GM20000 (cell line): ENCODE results near the gene EFNB2.

Experiments used
- DNase-seq: peaks from one replicate; pipeline ENCODE4 v3.0.0; 2012; ENCODE audit warnings: low spot score
- TF ChIP-seq, protein P1 (sequence below): IDR thresholded peaks from 2 replicates; pipeline ENCODE4 v1.5.1; 2012; ENCODE audit warnings: mild to moderate bottlenecking, control low read depth; ENCODE audit errors: extremely low read depth, missing control alignments

Gene EFNB2

GRCh38 chr13:106492588-106493475 lies 42.6 kb downstream of the EFNB2 start:
- TF ChIP-seq, protein P1, sequence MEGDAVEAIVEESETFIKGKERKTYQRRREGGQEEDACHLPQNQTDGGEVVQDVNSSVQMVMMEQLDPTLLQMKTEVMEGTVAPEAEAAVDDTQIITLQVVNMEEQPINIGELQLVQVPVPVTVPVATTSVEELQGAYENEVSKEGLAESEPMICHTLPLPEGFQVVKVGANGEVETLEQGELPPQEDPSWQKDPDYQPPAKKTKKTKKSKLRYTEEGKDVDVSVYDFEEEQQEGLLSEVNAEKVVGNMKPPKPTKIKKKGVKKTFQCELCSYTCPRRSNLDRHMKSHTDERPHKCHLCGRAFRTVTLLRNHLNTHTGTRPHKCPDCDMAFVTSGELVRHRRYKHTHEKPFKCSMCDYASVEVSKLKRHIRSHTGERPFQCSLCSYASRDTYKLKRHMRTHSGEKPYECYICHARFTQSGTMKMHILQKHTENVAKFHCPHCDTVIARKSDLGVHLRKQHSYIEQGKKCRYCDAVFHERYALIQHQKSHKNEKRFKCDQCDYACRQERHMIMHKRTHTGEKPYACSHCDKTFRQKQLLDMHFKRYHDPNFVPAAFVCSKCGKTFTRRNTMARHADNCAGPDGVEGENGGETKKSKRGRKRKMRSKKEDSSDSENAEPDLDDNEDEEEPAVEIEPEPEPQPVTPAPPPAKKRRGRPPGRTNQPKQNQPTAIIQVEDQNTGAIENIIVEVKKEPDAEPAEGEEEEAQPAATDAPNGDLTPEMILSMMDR: no peak
- no peak for DNase-seq

- TF ChIP-seq, protein P1: no peak
- no peak for DNase-seq
These were observed 43.4 kb downstream of the EFNB2 start for GRCh38 chr13:106491928-106492587.

GRCh38 chr13:106491463-106491862 lies 44.0 kb downstream of the EFNB2 start:
- TF ChIP-seq, protein P1: no peak
- DNase-seq: no peak

DNA sequence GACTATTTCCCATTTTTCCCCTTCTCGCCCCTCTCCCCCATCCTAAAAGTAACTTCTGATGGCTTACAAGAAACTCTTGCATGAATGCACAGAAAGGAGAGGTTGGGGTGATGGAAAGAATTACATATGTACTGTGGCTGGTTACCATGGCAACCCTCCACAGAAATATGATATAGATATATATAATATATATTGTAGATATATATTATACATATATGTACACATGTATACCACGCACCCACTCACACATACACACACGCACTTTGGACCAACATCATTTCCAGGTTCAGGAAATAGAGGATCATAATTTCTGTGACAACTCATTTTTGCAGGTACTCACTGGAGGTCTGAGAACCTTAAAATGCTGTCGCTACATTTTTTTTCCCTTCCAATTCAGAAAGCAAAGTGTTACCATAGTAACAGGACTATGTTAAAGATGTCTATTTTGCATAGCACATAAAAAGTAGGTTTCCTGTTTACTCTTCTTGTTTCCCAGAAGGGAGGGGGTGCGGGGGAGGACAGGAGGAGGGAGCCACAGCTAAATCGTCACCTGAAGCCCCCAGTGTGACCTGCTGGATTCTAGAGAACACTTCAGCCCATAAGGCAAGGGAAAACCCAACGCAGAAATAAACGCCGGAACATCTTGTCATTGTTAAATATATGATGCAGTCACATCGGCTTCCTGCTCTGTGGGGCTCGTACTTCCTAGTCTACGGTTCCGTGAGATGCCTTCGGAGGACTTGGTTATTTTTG lies 44.7 kb downstream of the EFNB2 start:
- DNase-seq: no peak

GRCh38 chr13:106489849-106490568 lies 45.5 kb downstream of the EFNB2 start:
- no peak for DNase-seq
- TF ChIP-seq, protein P1: no peak

More for the DNA sequence above, 44.7 kb downstream of the EFNB2 start:
- TF ChIP-seq, protein P1: no peak

DNA sequence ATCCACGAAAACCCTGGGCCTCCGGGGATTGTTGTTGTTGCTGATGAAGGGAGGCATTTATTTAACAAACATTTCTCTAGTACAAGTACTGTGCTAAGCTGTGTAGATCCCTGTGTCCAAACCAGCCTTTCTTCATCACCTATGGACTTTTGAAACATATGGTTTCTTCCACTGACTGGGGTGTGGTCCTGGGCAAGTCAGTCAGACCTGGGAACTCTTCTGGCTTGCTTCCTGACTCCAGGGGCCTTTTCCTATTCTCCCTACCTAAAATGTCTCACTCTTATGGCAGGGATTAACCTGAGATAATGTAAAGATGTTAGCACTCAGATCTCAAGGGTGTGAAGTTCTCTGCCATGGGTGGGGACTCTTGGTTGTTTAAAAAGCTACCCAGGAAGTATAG lies 46.8 kb downstream of the EFNB2 start:
- TF ChIP-seq, protein P1: no peak

More for the DNA sequence above, 46.8 kb downstream of the EFNB2 start:
- DNase-seq: no peak
